GM18858 (cell line): ENCODE measurements around the gene FOXP1.

ENCODE experiments used
- ATAC-seq: cut with Tn5 transposase; IDR thresholded peaks from one replicate; pipeline ENCODE4 v1.9.1; 2021; ENCODE audit not compliant: unreplicated experiment

Gene FOXP1

DNA sequence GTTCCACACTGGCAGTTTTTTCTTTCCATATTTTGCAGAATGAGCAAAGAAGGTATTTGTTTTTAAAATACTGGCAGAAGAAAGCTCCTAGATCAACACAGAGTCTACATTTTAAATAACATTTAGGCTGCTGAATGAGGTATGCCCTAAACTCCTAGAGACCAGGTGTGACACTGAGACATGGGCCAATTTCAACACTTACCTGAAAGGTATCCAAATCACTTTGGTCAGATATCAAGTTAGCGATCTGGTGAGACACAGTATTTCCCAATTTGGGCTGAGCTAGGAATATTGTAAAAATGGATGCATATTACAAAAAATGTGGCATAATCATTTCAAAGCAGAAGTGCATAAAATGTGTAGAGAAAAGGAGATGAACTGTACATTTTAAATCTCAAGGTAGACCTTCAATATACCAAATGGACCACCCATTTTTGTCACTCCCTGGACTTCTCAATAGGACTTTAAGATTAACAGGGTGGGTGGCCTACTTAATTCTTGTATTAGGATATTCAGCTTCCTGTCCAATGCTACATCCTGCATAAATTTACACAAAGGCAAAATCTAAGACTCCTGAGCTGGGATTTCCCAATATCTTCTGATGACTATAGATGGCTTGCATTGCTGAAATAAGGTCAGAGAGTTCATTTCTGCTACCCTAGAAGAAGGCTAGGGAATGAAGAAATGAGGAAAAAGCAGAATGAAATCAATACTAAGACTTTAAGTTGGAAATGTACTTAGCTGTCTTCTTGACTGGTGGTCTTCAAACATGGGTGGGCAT lies 487.8 kb downstream of the FOXP1 start:
- ATAC-seq, result no peak

DNA sequence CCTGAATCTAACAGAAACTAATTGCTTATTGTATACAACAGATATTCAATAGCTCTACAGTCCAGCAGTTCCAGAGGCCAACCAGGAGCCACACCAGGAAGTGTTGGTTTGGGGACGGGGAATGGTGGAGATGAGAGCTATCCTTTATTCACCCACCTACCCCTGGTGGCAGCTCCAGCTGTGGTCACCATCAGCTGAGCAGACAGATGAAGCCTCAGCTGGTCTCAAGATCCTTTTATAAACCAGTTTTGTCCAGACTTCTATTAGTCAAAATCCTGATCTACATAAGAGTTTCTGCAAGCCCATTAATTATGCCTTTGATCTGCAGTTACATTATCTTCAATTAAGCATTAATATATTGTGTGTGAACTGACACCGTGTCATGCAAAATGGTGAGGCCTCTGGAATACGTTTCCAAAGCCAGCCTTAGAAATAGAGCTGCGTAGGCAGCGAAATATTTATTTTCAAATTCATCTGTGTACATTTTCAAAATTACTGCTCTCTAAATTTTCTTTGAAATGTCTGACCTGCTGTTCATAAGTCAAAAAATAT lies 488.8 kb downstream of the FOXP1 start:
- ATAC-seq, result no peak

DNA sequence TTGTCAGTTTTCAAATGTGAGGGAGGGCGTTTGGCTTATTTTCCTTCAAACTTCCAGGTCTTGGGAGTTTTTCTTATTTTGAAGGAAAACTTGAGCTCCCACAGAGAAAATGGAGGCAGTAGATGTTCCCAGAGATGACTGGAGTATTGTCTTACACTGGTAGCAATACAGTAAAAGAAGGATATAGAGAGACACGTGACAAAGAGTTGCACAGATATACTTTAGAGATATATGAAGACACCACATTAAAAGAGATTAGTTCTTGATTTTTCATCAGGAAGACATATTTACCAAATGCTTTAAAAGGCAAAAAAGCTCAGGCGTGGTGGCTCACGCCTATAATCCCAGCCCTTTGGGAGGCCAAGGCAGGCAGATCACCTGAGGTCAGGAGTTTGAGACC lies 490.9 kb downstream of the FOXP1 start:
- no peak for ATAC-seq

DNA sequence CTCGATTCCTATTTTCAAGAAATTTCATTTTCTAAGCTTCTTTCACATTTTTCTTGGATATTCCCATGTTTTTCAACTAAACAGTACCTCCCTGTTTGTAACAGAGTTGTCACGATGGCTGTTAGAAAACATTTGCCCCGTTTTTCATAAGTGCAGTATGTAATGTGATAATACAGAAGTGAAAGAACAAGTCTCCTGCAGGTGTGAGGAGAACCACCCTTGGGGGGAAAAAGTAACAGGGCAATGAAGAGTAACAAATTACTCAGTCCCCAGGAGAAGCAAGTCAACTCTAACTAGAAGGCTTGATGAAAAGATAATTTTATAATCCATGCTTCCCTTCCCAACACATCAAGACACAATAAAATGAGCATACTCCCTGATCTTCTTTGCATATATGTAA lies 493.3 kb downstream of the FOXP1 start:
- ATAC-seq, result peak; percentile 16

DNA sequence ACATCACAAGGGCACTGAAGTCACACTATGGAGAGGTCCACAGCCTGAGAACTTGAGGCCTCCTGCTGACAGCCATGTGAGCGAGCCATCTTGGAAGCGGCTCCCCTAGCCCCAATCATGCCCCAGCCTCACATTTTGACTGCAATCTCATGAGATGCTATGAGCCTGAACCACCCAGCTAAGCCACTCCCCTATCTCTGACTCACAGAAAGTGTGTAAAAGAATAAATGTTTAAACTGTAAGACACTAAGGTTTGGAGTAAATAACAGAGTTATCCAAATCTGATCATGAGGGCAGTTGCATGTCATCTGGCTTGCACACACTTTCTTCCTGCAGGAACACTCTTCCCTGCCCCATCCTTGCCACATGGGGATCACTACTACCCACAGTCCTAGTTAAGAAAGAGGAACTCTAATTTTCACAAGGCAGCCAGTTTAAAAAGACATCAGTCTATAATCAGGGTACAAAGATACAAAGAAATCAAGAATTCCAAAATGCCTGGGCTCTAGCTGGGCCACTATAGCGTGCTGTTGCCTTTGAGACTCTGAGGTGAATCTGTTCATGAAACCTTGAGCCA lies 494.2 kb downstream of the FOXP1 start:
- no peak for ATAC-seq

DNA sequence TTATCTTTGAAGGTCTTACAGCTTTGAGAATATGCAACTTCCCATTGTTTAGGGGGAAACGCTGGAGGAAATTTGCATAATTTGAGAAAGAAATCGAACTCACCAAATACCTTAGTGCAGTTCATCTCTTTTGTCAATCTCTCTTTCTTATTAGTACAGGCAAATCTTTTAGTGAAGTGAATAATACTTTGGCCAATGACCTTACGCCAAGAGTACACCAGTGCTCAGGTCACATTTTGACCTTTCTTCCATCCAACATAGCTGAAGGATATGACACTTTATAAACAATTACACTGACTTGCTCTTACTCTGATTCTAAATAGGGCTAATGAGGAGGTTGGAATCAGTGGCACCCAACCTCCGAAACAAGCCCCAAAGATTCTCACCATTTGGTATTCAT lies 494.8 kb downstream of the FOXP1 start:
- ATAC-seq, result no peak

DNA sequence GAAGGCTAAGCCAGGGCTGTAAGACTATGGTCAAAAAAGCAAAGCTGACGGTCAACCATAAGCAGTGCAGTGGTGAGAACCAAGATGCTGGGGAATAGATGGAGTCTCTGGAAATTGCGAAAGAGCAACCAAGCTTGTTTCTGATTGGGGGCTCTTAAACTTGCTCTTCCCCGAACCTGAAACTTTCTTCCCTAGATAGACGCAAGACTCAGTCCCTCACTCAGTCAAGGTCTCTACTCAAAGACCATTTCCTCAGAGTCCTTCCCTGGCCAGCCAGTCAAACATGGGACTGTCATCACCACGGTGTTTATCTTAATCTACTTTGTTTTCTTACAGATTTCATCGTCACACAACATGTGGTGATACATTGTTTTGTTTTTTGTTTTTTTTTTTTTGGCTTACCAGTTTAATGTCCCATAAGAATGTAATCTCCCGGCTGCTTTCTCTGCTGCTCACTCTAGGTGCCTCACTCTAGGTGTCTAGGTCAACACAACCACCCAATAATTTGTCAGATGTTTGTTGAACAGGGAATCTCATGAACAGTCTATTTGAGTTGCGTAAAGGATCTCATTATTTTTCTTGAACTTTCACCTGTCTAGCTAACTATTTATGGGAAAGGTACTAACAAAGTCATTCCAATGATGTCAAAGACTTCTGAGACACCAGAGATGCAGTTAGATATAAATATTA lies 495.4 kb downstream of the FOXP1 start:
- no peak for ATAC-seq

DNA sequence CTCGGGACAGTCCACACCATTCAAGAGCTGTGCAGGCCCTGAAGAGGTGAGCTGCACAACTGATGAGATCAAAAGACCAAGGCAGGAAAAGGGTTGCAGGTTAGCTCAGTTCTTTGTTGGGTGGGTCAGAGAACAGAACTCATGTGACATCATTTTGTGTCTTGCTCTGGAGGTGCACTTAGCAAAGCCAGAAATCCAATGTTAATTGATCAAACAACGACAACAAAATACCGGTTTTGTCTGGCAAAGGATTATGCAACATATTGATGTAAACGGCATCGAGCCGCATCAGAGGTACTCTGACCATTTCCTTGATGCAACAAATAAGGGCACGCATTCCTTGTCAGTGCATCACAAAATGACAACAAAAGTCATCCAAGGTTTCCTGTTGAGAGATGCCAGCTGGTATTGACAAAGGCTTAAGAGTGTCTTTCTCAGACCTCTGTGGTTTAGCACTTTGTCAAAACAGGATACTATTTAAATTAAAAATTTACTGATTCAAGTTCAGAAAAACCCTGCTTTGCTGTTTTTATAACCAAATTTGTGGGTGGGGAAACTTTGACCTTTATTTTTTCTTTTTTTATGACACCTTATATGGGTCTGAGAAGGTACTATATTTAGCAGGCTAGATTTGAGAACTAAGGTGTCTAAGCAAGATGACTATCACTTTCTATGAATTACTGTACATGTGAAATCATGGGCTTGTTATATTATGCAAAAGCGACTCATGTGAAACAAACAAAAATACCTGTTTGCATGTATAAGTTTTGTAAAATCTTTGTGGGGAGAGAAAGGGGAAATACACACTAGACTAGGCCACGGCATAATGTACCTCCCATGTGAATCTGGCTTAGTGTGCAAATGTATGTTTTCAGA lies 496.1 kb downstream of the FOXP1 start:
- ATAC-seq, result peak; percentile 92

DNA sequence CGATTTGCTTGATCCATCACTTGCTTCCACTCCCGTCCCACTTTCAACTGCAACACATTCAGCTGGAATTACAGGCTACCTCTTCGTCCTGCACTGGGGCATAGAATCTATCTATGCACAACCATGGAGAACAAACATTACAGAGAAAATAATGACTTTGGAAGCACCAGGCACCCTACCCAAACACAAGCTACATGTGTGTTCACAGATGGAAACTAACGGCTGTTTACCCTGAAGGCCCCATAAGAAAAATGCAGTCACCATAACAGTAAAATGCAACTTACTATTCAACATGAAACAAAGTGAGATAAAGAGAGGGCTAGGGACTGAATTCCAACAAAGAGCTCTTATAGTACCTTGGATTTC lies 496.8 kb downstream of the FOXP1 start:
- no peak for ATAC-seq

DNA sequence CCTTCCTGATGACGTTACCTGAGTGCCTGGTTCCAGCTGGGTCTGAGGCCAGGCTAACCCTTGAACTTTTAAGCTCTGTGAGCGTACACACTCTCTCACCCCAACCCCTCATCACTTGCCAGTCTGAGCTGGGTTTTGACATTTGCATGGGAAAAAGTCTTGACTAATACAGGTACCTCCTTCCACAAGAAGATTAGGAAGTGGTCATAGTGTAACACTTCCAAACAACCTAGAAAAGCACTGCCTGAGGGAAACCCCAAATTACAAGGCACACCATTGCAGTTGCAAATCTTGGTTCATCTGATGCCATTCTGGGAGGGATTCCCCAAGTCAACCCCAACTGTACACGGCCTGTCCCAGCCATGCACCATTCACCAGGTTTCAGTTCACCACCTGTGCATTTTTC lies 499.8 kb downstream of the FOXP1 start:
- ATAC-seq, result no peak

DNA sequence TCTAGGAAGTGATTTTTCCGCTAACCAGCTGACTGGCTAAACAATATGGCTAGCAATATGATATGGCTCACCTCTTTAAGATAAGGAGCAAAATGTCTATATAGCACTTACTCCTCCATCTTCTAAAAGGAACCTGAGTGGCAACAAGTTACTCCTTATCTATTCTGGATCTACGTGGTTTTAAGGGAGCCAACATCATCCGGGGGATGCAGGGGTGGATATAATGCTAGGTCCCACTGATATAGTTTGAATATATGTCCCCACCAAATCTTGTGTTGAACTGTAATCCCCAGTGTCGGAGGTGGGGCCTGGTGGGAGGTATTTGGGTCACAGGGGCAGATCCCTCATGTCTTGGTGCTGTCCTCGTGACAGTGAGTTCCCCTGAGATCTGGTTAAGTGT lies 500.7 kb downstream of the FOXP1 start:
- no peak for ATAC-seq

DNA sequence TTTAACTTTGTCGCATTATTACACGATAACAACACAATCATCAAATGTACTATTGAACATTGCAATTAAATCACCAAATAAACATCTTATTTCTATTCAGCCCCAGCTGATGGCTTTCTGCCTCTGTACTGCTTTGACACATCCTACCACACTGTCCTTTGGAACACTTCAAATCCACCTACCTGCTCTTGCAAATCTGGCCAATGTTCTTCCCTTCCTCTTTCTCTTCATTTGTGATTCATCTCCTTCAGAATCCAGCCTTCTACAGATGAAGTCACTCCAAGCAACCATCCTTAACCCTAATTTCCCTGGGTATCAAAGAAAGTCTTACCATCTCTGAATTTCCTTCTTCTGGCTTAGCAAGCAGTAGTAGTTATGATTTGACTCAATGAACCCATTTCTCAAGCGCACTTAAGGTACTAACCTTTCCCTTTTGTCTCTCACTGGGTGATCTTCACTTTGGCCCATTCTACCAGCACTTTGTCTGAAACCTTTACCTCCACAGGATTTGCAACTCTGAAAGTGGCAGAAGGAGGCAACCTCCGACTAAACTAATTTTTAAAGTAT lies 502.9 kb downstream of the FOXP1 start:
- ATAC-seq, result no peak

DNA sequence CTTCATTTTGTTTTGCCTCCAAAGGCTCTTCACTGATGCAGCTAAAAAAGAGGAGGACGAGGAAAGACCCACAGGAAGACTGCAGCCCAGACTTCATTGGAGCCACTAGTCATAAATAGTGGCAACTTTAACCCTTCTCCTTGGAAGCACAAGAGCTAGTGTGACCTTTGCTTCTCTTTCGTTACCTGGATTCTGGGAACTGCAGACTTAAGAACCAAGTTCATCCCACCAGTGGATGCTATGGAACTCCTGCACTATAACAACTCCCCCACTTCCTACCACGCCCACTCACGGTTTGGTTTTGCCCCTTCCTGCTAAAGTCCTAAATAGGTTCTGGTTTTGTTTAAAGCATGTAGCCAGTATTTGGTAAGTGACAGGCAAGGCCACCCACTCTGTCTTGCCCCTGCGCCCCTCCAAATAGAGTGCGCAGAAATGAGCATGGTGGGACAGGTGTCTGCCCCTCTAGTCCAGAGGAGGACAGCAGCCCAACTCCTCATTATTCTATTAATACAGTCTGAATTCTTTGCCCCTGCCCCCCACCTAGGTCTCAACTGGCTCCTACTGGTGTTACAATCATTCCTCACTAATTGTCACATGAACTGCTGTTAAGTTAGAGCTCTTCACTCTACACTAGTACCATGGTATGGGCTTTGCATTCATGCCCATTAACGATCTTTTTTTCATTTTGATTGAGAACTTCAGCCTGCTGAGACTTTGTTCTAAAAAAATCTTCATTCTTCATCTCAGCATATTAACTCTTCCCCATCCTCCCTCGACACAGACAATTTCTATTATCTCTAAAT lies 504.6 kb downstream of the FOXP1 start:
- no peak for ATAC-seq

DNA sequence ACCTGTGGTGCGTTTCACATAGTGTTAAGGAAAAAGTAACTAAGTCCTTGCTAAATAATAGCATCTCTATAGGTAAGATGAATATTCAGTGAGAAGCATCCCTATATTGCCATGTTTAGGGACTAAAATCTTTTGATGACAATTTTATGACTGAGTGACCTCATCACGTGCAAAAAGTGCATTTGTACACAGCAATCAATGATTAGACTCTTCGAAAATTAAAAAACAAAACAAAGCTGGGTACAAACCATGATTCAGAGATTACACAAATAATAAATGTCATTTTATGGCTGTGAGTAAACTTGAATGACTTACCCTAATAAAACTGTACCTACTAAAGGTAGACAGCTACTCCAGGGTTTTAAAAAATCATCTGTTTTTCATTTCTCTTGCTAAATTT lies 505.3 kb downstream of the FOXP1 start:
- no peak for ATAC-seq

DNA sequence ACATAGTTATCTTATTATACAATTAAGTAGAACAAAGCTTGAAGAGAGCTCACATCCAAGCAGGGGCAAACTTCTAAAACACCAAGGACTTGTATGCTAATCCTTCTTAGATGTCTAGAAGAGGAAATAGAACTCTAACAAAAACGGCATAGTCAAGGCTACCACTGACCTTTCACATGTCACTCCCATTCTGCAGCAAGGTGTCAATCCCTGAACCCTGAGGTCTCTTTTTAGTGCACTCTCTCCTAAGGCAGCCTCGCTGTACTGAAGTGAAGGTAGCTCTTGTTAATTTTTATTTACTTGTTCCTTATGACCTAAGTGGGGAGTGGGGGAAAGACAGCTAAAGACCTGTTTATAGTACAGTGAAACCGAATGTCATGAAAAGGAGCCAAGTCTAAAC lies 506.5 kb downstream of the FOXP1 start:
- ATAC-seq, result no peak

DNA sequence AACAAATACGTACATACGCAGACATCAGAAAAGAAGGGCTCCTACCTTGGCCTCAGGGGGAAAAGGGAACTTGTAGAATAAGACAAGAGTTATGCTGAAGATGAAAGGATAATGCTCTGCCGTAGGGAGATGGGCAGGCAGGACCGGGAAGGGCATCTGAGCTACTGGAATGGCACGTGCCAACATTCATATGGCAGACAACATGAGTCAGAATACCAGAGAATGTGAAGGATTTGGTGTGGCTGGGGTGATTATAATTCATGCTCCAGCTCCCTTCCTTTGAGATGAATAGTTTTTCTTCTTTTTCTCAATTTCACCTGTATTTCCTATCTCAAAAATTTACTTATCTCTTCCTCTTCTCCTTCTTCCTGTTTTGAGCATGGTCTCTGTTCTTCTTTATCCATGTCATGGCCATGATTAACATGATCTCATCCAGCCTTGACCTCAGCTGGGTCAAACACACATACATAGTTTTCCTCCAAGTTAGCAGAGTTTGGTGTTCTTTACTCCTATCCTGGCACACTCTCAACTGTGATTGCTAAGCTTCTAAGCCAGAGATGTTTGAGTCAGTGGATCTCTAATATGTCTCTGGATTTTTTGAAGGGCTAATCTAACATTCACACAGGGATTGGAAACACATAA lies 507.0 kb downstream of the FOXP1 start:
- ATAC-seq, result no peak

DNA sequence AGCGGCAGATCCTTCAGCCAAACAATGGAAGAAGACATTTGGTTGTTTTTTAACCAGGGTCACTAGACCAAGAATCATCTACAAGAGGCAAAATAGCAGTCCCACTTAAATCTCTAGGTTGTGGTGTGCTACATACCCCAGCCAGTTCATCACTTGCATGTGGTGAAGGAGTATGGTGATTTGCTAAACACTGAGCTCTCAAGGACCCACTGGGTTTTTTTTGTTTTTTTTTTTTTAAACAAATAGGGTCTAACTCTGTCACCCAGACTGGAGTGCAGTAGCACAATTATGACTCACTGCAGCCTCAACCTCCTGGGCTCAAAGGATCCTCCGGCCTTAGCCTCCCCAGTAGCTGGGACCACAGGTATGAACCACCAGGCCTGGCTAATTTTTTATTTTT lies 508.0 kb downstream of the FOXP1 start:
- no peak for ATAC-seq

DNA sequence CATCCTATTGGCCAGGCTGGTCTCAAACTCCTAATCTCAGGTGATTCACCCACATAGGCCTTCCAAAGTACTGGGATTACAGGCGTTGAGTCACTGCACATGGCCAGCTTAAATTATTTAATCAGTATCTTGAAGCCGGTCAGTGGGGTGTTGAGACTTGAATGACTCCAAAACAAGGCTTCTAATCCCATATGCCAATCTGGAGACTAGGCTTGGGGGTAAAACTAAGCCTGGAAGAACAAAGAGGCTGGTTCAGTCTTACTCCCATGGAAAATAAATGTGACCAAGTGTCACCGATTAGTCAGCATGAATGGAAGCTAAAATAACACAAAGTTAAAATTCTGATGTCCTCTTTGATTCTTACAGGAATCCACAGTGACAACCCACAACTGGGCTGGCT lies 509.1 kb downstream of the FOXP1 start:
- no peak for ATAC-seq

DNA sequence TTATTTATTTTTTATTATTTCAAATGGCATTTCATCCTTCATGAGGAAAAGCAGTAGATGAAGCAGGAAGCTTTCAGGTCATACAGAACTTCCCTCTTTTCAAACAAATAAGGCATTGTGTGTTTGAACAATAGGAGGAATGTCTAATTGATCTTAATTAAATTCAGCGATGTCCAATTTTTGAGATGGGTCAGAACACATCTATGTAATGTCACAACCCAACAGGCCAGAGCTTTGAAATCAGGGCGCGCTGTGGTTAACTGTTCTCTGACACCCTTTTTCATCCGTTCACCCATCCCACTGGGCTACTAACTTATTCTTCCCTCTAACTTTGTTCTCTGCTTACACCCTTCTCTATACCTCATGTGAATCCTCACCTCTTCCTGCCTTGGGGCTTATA lies 510.5 kb downstream of the FOXP1 start:
- ATAC-seq, result no peak

DNA sequence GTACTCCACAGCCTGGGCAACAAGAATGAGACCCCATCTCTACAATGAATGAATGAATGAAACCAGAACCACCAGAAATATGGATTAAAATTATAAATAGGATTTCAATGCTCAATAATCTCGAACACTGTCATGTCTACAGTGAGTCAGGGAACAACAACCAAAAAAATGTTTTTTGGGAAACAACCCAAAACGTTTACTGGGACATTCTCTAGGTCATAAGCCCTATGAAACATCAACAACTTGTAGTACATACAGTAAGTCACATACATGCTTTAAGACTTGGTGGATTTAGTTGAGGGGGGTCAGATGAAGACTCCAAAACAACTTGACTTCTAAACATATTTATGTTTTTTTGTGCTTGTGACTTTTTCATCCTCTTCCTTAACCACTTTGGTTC lies 511.2 kb downstream of the FOXP1 start:
- no peak for ATAC-seq
